Cerebellar cortex (tissue), 1 donor: ENCODE results near the gene CRKL.
"Not testable (repeated sequence)": the region's sequence is repeated elsewhere in the genome, so short reads cannot be mapped to it uniquely, and the experiment has no call there.

ENCODE experiments used
- DNase-seq: peaks from one replicate; pipeline ENCODE4 v3.0.0-alpha.2; 2015; ENCODE audit warnings: low spot score

CRKL gene

DNA sequence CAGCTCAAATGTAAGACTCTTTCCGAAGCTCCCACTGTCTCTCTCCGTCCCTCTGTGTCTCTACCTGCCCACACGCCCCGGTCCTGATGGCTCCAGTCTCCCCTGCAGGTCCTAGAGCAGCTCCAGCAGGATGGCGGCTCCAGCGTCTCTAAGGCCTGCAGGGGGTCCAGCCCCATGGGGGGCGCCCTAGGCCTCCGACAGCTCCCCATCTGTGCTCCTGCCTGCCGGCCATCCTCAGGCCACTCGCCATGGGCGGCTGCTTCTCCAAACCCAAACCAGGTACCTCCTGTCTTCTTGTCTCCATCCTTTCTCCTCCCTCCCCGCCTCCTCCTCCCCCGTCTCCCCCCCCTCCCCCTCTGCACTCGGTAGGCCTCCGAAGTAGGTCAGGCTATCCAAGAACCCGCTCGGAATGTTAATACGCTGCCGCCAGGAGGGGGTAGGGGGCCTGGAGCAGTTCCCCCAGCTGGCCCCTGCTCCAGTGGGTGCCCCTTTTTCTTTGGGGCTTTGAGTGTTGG lies 50.5 kb downstream of the CRKL start:
- peak; percentile 69 for DNase-seq

DNA sequence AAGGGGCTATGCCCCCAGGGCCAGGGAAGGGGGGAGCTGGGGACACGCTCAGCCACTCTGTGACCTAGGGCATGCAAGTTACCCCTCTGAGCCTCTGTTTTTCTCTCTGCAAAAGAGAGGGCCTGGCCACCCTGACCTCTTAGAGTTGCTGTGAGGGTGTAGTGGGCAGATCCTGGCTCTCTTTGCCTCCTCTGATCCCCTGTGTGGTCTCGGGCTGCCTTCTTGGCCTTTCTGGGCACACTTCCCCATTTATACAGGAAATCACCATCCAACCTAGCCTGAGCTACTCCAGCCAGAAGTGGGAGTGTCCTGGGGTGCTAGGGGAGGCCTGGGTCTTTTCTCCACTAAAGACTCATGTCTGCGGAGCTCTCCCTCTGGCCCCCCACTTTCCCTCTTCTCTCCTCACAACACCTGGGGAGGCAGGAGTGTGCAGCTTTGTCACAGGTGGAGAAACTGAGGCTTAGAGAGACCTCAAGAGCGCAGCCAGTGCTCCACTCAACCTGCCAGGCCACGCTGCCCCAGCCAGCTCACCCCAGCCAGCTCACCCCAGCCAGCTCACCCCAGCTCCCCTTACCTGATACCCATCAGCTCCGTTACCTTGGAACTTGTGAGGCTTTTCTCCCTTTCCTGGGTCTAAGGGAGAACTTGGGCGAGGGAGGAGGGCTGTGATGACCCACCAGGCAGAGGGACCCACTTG lies 51.2 kb downstream of the CRKL start:
- no peak for DNase-seq

DNA sequence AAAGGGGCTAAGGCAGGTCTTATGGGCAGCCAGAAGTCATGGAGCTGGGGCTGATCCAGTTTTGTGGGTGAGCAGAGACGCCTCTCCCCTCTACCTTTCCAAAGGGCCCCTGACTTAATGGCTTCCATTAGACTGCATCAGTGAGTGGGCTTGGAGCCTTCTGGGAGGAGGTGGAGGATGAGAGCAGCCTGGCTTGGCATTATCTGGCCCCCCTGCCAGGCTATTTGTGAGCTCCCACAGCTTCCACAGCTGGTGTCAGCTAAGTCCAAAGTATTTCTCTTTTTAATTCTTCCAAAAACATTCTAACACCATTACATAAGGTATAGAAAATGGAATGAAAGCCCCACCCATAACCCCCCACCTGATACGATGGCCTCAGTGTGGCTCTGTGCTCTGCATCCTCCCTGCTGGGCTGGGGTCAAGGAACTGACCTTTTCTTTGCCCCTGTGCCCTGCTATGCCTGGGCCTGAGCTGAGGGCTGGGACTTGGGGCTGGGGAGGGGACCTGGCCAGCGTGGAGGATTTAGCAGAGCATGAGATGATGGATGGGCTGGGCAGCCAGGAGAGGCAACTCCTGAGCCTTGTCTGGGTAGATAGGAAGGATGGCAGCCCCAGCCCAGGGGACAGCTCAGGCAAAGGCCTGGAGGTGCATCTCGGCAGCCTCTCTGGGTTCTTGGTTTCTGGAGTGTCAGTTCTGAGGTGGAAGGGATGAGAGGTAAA lies 53.9 kb downstream of the CRKL start:
- DNase-seq: peak; percentile 69

DNA sequence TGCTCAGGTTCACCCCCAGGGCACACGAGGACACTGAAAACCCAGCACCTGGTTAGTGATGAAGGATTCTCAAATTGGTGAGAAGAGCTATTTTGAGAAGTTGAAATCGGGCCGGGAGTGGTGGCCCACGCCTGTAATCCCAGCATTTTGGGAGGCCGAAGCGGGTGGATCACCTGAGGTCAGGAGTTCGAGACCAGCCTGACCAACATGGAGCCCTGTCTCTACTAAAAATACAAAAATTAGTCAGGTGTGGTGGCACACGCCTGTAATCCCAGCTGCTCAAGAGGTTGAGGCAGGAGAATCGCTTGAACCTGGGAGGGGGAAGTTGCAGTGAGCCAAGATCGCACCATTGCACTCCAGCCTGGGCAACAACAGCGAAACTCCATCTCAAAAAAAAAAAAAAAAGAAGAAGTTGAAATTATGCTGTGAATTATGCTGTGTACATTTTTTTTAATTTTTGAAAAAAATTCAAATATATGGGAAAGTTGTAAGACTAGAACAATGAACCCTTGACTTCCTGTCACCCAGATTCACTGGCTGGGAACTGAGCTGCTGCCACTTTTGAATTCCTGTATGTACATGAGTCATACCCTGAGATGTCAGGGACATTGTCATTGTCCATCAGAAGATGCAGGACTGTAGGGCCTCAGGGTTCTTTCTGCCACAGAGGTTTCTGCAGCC lies 54.9 kb downstream of the CRKL start:
- not testable (repeated sequence) for DNase-seq

DNA sequence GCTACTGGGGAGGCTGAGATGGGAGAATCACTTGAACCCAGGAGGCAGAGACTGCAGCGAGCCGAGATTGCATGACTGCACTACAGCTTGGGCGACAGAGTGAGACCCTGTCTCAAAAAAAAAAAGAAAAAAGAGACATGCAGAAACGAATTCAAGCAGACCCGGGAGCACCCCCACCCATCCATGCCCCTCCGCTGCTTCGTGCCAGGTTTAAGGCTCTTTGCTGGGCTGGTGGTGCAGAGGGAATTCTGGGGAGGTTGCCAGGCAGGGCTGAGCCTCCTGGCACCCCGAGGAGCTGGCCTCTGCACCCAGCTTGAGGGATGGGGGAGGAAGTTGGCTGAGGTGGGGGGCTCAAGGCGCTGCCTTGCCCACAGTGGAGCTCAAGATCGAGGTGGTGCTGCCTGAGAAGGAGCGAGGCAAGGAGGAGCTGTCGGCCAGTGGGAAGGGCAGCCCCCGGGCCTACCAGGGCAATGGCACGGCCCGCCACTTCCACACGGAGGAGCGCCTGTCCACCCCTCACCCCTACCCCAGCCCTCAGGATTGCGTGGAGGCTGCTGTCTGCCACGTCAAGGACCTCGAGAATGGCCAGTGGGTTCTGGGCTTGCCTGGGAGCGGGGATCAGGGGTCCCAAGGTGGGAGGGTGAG lies 55.8 kb downstream of the CRKL start:
- DNase-seq: no peak

DNA sequence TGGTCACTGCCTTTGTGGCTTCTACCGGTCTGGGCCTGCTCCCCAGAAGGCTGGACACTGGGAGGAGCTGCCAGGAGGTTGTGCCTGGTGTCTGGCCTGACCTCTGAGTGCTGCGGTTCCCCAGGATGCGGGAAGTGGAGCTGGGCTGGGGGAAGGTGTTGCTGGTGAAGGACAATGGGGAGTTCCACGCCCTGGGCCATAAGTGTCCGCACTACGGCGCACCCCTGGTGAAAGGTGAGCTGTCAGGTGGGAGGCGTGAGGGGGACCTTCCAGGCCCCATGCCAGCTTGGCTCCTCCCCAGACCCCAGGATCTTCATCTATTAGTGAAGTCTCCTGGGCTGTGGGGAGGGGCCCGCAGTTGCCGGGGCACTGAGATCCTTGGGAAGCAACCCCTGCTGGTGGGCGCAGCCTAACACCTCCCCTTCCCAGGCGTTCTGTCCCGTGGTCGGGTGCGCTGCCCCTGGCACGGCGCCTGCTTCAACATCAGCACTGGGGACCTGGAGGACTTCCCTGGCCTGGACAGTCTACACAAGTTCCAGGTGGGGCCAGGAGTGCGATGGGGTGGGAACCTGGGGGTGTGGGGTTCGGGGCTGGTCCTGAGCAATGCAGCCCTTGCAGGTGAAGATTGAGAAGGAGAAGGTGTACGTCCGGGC lies 56.6 kb downstream of the CRKL start:
- DNase-seq: no peak

DNA sequence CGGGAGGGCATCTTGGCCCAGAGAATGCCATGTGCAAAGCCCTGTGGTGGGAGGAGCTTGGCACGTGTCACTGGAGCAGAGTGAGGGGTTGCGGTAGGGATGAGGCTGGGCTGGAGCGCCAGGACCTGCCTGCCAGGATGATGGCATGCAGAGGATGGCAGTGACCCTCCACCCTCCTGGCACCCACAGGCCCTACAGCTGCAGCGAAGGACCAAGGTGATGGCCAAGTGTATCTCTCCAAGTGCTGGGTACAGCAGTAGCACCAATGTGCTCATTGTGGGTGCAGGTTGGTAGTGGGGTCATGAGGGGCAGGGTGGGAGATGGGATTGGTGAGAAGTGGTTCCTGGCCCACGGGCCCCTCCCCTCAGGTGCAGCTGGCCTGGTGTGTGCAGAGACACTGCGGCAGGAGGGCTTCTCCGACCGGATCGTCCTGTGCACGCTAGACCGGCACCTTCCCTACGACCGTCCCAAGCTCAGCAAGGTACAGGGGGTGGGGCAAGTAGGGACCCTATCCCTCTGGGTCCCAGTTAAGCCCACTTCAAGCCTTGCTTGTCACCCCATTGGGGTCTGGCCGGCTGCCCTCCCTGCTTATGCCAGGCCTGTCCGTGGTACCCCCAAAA lies 57.2 kb downstream of the CRKL start:
- no peak for DNase-seq

DNA sequence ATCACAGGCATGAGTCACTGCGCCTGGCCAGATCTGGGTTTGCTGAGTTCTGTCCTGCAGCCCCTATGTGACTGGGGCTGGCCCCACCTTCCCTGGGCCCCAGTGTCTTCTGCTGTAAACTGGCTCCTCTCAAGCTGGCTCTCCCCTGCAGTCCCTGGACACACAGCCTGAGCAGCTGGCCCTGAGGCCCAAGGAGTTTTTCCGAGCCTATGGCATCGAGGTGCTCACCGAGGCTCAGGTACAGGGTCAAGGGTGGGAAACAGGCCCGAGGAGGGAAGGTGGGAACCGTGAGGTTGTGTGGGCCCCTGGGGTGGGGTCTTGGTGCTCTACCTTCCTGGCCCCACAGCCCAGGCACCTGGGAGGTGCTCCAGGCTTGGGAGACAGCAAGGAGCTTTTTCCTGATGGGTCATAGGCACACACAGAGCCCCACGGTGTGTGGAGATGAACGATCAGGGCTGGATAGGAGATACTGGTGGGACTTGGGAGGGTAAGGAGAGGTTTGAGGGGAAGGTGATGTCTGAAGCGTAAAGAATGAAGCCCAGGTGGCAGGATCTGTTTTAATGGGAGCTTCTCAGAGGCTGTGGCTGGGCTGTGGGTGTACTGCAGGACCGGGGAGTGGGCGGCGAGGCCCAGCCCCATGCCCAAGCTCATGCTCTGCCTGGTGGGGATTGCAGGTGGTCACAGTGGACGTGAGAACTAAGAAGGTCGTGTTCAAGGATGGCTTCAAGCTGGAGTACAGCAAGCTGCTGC lies 58.5 kb downstream of the CRKL start:
- no peak for DNase-seq

DNA sequence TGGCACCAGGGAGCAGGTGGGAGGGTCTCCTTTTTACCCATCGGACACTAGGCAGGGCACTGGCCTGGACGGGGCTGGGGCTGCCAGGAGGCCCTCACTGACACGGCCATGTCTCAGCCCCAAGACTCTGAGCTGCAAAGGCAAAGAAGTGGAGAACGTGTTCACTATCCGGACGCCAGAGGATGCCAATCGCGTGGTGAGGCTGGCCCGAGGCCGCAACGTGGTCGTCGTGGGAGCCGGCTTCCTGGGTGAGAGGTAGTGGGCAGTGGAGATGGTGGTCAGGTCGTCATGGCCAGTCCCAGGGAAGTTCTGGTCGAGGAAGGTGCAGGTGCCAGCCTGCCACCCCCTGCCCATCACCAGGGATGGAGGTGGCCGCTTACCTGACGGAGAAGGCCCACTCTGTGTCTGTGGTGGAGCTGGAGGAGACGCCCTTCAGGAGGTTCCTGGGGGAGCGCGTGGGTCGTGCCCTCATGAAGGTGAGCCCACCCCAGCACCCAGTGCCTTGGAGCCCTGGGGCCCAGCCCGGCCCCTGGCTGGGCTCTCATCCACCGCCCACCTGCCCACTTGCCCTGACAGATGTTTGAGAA lies 59.2 kb downstream of the CRKL start:
- DNase-seq: no peak

DNA sequence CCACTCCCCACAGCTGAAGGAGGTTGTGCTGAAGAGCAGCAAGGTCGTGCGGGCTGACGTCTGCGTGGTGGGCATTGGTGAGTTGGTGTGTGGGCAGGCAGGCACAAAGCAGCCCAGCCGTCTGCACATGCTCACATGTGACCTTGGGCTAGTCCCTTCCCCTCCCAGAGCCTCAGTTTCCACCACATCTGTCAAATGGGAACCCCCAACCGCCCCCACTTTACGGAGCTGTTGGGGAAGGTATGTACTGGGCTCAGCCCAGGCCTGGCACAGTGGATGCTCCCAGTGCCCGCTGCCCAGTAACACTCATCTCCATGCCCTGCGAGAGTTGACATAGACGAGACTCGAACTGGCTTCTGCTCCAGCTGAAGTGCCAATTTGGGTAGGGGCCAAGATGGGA lies 59.8 kb downstream of the CRKL start:
- no peak for DNase-seq

DNA sequence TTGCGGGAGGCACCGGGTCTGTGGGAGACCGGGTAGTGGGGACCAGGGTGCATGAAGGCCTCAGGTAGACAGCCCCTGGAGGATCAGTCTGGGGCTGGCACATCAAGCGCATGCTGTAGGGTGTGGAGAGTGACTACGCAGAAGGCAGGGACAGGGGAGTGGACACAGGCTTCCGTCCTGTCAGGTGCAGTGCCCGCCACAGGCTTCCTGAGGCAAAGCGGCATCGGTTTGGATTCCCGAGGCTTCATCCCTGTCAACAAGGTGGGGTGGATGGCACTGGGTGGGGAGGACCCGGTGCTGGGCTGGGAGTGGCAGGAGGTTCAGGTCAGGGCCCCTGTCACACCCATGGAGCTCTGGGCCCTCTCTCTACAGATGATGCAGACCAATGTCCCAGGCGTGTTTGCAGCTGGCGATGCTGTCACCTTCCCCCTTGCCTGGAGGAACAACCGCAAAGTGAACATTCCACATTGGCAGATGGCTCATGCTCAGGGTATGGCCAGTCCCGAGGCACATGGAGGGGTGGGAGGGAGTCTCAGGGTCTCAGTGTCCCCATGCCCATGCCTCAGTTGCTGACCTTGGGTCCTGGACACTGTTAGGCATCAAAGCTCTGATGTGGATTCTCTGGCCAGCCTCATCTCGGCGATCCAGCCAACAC lies 60.4 kb downstream of the CRKL start:
- DNase-seq: no peak

DNA sequence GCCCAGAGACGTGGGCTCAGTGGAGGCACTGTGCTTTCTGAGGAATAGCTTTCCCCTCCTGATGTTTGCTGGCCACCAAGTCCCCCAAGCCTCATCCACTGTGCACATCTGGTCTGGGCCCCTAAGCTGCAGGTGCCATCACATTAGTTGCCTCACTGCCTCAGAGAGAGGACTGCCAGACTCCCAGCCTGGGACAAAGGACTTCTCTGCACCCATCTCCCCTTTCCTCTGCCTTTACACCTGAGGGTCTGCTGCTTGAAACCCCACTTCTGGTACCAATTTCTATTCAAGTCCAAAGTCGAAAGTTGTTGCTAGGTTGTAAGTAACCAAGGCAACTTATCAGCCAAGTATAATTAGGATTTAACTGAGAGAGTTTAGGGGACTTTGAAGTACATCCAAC lies 61.2 kb downstream of the CRKL start:
- DNase-seq: no peak

DNA sequence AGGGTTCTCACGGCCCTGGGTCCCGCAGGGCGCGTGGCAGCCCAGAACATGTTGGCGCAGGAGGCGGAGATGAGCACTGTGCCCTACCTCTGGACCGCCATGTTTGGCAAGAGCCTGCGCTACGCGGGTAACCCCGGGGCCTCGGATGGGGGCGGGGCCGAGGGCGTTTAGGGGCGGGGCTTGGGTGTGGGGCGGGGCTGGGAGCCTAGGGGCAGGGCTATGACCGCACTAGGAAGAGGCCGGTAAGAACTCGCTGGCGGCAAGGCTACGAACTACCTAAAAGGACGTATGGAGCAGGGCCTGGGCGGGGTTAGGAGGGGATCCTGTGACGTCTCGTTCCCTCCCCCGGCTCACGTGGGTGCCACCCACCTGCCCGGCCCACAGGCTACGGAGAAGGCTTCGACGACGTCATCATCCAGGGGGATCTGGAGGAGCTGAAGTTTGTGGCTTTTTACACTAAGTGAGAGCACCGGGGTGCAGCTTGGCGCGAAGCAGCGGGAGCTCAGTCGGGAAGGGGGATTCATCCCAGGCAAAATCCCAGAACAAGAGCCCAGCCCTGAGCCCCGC lies 62.1 kb downstream of the CRKL start:
- no peak for DNase-seq

DNA sequence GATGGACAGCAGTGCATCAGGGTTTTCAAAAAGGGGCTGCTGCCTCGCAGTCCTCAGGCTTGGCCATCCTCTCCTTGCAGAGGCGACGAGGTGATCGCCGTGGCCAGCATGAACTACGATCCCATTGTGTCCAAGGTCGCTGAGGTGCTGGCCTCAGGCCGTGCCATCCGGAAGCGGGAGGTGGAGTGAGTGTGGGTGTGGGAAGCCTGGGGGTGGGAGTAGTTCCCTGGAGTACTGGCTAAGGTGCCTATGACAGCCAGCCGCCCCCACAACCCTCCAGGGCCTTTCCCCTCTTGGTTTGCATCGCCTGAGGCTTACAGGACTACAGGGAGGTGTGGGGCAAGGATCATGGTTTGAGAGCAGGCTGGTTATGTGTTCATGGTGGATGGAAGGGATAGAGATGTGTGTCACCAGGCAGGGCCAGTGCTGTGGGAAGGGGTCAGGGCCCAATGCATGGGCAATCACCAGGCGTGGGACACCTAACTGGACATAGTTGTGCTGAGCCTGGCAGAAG lies 62.8 kb downstream of the CRKL start:
- DNase-seq: no peak

DNA sequence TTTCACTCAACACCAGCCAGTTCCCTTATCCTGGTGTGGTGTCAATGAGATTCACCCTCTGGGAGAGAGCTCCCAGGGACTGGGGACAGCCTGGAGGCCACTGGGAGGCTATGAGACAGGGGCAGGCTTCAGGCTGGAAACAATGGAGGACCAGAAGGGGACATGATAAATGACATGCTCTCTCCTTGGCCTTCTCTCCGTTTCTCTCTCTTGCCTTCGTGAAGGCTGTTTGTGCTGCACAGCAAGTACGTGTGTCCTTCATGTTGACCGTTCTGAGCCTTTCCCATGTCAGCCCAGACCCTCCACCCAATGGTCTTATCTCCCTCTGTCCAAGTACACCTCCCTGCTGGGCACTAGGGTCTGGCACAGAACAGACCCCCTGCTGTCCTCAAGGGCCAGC lies 63.3 kb downstream of the CRKL start:
- DNase-seq: no peak

DNA sequence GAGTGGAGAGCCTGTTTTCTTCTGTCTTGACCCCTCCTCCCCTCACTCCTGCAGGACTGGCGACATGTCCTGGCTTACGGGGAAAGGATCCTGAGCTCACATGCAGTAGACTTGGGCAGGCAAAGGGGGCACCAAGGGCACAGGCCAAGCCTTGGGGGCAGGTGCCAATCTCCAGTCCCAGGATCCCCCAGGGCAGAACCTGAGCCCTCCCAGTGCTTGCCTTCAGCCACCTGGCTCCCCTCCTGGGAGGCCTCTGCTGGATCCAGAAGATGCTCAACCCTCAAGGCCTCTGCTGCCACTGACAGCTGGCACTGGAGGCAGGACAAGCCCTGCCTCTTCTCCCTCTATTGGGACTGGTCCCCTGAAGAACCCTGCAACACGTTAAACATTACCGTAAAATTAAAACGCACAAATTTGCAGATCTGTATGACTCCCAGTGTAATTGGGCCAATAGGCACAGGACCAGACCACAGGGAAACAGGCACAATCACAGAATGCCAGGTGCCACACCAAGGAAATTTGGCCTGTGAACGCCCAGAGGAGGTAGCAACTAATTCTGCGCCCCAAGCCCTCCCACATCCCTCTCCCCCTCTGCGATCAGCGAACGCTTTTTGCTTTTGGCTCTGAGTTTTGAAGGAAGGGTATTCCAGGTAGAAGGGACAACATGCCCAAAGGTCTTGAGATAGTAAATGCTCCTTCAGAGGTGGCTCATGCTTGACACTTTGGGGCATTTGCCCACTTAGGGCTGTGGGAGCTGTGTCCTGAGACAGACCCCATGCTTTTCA lies 63.9 kb downstream of the CRKL start:
- no peak for DNase-seq

DNA sequence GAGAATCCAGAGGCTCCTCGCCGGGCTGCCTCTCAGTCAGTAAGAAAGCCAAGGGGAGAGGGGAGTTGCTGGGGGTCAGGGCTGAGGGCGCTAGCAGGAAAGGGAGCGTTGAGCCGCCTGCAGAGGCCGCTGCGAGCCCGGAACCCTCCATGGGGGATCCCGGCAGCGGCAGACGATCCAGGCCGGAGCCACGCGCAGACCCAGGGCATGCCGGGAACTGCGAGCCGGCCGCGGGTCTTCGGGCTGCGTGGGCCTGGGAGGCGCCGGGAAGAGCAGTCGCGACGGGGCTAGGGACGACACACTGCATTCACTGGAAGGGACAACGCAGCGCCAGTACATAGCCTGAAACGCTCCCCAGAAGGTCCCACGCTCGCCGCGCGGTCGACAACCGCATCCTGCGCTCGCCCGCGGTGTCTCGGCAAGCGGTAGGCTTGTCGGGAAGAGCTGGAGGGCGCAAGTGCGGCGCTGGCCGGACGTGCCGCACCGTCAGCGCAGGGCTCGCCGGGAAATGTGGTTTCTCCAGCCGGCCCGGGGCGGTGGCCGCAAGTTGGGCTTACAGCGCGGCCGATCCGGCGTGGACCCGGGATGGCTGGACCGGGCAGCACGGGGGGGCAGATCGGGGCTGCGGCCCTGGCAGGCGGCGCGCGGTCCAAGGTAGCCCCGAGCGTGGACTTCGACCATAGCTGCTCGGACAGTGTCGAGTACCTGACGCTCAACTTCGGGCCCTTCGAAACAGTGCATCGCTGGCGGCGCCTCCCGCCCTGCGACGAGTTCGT lies 64.8 kb downstream of the CRKL start, which contains the start of gene LZTR1:
LZTR1 (plus strand) TSS at position 511 of the 776 bp plus-strand sequence; CDS start at position 586, 75 bp downstream.
- peak; percentile 81 for DNase-seq

DNA sequence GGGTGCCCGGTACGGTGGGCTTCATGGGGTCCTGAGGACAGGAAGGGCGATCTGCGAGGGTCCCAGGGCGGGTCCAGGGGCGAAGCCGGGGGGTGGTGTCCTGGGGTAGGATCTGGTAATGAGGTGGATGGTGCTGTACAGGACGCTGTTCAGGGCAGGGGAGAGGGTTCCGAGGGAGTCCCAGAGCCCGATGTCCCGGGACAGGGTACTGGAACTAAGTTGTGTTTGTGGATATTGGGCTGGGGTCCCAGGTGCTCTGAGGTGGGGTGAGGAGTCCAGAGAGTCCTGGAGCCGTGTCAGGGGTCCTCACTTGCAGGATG lies 65.3 kb downstream of the CRKL start:
- no peak for DNase-seq
